Spleen (tissue), 11 donors: ENCODE results near the gene SEM1. TPM values are rescaled to one million over a fixed set of nuclear protein-coding genes. Genes with fewer than 3 reads are reported as not detected.

Experiments used
- DNase-seq: peaks from one replicate; pipeline ENCODE4 v3.0.0-alpha.2; 2020
- H3K27ac ChIP-seq, 8 donors: fragments of 200-600 bp; sonication (generic) in 7 of 8; 1 replicate in 4 of 8; 2 replicates in 4 of 8; pipeline versions ENCODE4 v1.5.0 to v1.8.0; 2016 to 2021; ENCODE audit warnings: inconsistent platforms in 4 of 8, mild to moderate bottlenecking in 4 of 8, moderate library complexity in 1 of 8
- H3K27me3 ChIP-seq, 7 donors: fragments of 200-600 bp; sonication (generic) in 6 of 7; replicated peaks in 1 of 7; 1 replicate in 4 of 7; 2 replicates in 3 of 7; pipeline versions ENCODE4 v1.5.0 to v1.8.0; 2016 to 2021; ENCODE audit warnings: inconsistent platforms in 3 of 7, mild to moderate bottlenecking in 1 of 7
- H3K36me3 ChIP-seq, 6 donors: fragments of 200-600 bp; sonication (generic) in 5 of 6; 1 replicate in 4 of 6; 2 replicates in 2 of 6; pipeline versions ENCODE4 v1.5.0 to v1.8.0; 2016 to 2021; ENCODE audit warnings: inconsistent platforms in 2 of 6
- H3K4me1 ChIP-seq, 6 donors: fragments of 200-600 bp; sonication (generic) in 5 of 6; 1 replicate in 3 of 6; 2 replicates in 3 of 6; pipeline versions ENCODE4 v1.5.0 to v1.8.0; 2016 to 2021; ENCODE audit warnings: inconsistent platforms in 3 of 6
- H3K4me3 ChIP-seq, 8 donors: fragments of 200-600 bp; sonication (generic) in 7 of 8; 1 replicate in 4 of 8; 2 replicates in 4 of 8; pipeline versions ENCODE4 v1.5.0 to v1.8.0; 2016 to 2021; ENCODE audit warnings: inconsistent platforms in 4 of 8, mild to moderate bottlenecking in 4 of 8, moderate library complexity in 2 of 8
- H3K9me3 ChIP-seq, 8 donors: fragments of 200-600 bp; sonication (generic) in 7 of 8; 1 replicate in 4 of 8; 2 replicates in 4 of 8; pipeline versions ENCODE4 v1.5.0 to v1.8.0; 2016 to 2021; ENCODE audit warnings: inconsistent platforms in 4 of 8
- CTCF ChIP-seq, 11 experiments: fragments of 200-600 bp in 7 of 11; fragments of 450-650 bp in 4 of 11; sonication (generic) in 4 of 11; IDR thresholded peaks in 8 of 11; conservative IDR thresholded peaks in 3 of 11; 1 replicate in 7 of 11; 2 replicates in 4 of 11; pipeline versions ENCODE4 v1.4.0 to v1.8.0; 2016 to 2021; ENCODE audit warnings: antibody characterized with exemption in 11 of 11, inconsistent platforms in 4 of 11, mild to moderate bottlenecking in 1 of 11
- POLR2A ChIP-seq, 3 donors: fragments of 450-650 bp; IDR thresholded peaks; one replicate each; pipeline ENCODE4 v1.5.1; 2017; ENCODE audit warnings: antibody characterized with exemption in 3 of 3, mild to moderate bottlenecking in 1 of 3
- POLR2AphosphoS5 ChIP-seq, 3 donors: sonication (generic); formaldehyde crosslinking; IDR thresholded peaks; one replicate each; pipeline ENCODE4 v1.5.1; 2017; ENCODE audit warnings: antibody characterized with exemption in 3 of 3
- WGBS, 5 donors: extraction: QIAGEN DNeasy Blood & Tissue Kit in 3 of 5; methylation state at CpG; one replicate each; pipeline versions ENCODE4 v1.1.5 to v1.1.7; 2013 to 2018; 5-methylcytosine and 5-hydroxymethylcytosine counted together
- intact Hi-C: fragments of 100-400 bp; cut with DNase I; formaldehyde crosslinking; loops from one replicate; pipeline ENCODE4 v1.15.0; 2023; ENCODE audit warnings: low total_unique reads
- polyA plus RNA-seq, 3 donors: library from polyadenylated mRNA; stranded (reverse); fragments of 200-250 nt; gene quantifications; one replicate each; pipeline ENCODE4 v1.2.1, GENCODE V29; 2013
- total RNA-seq, 7 donors: library from RNA; depleted of rRNA in 3 of 7; stranded (reverse); fragments of >200 nt in 3 of 7; fragmentation: NEBNext Ultra II Directional in 4 of 7; extraction: Animal tissue kit (Norgen Biotek cat#: 25700) in 4 of 7; gene quantifications; one replicate each; pipeline versions ENCODE4 v1.1.0 to v1.2.1, GENCODE V29; 2016 to 2021
- donor health status: healthy with polysubstance abuse.
- donor health status: DM: no; HTN: no; CAD: no; lungs with moderate emphysema.
- donor health status: DM: no; HTN: no; CAD: no.
- donor health status: Bipolar disorder and iron deficiency.
- donor health status: healthy.
- donor health status: DM: no; HTN: no; CAD: no.
- donor health status: DM: yes; HTN: yes; CAD: no.

SEM1 gene
- total and polyA plus RNA-seq, 10 donors: 15.5 to 78.6 (median 39.9) TPM

DNA sequence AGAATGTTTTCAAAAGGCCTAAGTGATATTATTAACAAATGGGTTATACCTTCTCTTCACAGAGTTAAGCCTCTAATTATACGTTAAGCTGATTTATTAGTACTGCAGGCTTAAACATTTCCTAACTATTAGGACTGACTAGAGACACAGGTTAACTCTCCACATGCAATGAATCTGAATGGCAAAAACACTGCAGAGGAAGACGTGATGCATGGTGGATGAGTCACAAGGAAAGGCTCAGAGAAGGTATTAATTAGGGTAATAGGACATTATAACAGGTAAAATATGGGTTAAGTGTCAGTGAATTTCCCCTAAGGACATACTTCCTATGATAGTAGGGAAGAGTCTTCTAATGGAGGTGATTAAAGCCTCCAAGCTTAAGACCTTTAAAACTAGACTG is 24.7 kb upstream of the SEM1 start:
- H3K4me3 ChIP-seq: no peak overlapping the region
- H3K9me3 ChIP-seq: no peaks in the 10 kb centered on the region
- H3K27me3 ChIP-seq: peaks cover 0 to 17% (median 0%) of the 10 kb centered on the region in 7 donors
- intact Hi-C loops: no loop called here
- WGBS, 5 donors: 69 to 78% (median 70%) methylated on average over 2 of the region's 2 CpGs
- DNase-seq: no peak
- H3K27ac ChIP-seq: no peak overlapping the region
- no peak for TF ChIP-seq CTCF (IDR thresholded peaks at IDR 0.05 in 8 of 11, conservative IDR thresholded peaks at IDR 0.05 in 3 of 11)
- TF ChIP-seq POLR2AphosphoS5 (IDR thresholded peaks at IDR 0.05): no peak
- TF ChIP-seq POLR2A (IDR thresholded peaks at IDR 0.05): no peak
- H3K36me3 ChIP-seq: no peaks in the 10 kb centered on the region
- no peaks in the 10 kb centered on the region for H3K4me1 ChIP-seq

DNA sequence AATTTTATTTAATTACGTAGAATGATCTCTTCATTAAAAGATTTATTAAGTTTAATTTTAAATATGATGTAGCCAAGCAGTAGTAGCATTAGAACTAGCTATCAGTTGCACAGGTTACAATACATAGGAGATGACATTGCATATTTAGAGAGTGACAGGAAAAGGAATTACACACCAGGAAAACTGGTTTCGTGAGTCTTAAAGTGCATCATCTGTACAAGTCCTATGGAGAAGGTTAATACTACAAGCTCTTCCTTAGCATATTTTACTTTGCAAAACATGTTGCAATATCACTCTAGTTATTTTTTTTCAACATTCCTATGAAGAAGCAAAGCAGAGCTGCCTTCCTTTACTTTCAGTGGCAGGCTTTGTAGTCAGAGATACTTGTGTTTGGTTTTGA is 20.2 kb upstream of the SEM1 start:
- Histone ChIP-seq H3K4me3 (no peak overlapping the region), H3K9me3 (no peaks in the 10 kb centered on the region), H3K4me1 (no peaks in the 10 kb centered on the region), H3K36me3 (no peaks in the 10 kb centered on the region), H3K27me3 (peaks cover 0 to 11% (median 0%) of the 10 kb centered on the region in 7 donors), H3K27ac (no peak overlapping the region)
- TF ChIP-seq POLR2AphosphoS5 (IDR thresholded peaks at IDR 0.05): no peak
- no peak for TF ChIP-seq POLR2A (IDR thresholded peaks at IDR 0.05)
- no peak for TF ChIP-seq CTCF (IDR thresholded peaks at IDR 0.05 in 8 of 11, conservative IDR thresholded peaks at IDR 0.05 in 3 of 11)
- DNase-seq: no peak
- intact Hi-C loops: no loop called here
- 57 to 78% (median 69%) methylated on average over 2 of the region's 2 CpGs for WGBS, 5 donors

DNA sequence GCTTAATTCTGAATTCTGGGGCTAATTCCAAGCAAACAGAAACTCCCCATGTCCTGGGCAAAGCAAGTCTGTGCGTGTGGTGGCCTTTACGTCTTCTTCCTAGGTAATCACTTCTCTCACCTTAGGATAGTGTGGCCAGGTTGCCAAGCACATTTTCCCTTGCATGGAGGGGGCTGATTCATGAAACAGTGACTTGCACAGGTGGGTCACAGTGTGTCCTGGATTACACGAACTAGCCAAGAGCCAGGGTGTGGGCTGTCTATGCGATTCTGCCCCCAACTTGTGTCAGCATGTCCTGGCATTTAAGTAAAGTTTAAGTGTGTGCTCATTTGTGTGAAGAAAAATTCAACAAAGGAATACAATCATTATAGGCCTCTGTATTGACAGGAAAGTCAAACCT is 18.5 kb upstream of the SEM1 start:
- H3K9me3 ChIP-seq: no peaks in the 10 kb centered on the region
- no peaks in the 10 kb centered on the region for H3K4me1 ChIP-seq
- H3K4me3 ChIP-seq: no peak overlapping the region
- WGBS, 5 donors: 88 to 95% (median 92%) methylated on average over 4 of the region's 4 CpGs
- H3K36me3 ChIP-seq: no peaks in the 10 kb centered on the region
- TF ChIP-seq POLR2AphosphoS5 (IDR thresholded peaks at IDR 0.05) (no peak), POLR2A (IDR thresholded peaks at IDR 0.05) (no peak), CTCF (IDR thresholded peaks at IDR 0.05 in 8 of 11, conservative IDR thresholded peaks at IDR 0.05 in 3 of 11) (no peak)
- H3K27ac ChIP-seq: no peak overlapping the region
- intact Hi-C loops: no loop called here
- H3K27me3 ChIP-seq: peaks cover 0 to 10% (median 0%) of the 10 kb centered on the region in 7 donors
- DNase-seq: no peak

- Histone ChIP-seq H3K27ac (no peak overlapping the region), H3K9me3 (no peaks in the 10 kb centered on the region), H3K27me3 (peaks cover 0 to 5% (median 0%) of the 10 kb centered on the region in 7 donors), H3K4me3 (no peak overlapping the region), H3K4me1 (no peaks in the 10 kb centered on the region), H3K36me3 (no peaks in the 10 kb centered on the region)
- 83 to 97% (median 86%) methylated on average over 3 of the region's 3 CpGs for WGBS, 5 donors
- TF ChIP-seq CTCF (IDR thresholded peaks at IDR 0.05 in 8 of 11, conservative IDR thresholded peaks at IDR 0.05 in 3 of 11) (no peak), POLR2A (IDR thresholded peaks at IDR 0.05) (no peak), POLR2AphosphoS5 (IDR thresholded peaks at IDR 0.05) (no peak)
- intact Hi-C loops: no loop called here
- DNase-seq: no peak
Observed at GRCh38 chr7:96727534-96728088, 18.0 kb upstream of the SEM1 start.
